Activated naive CD8-positive, alpha-beta T cell treated with anti-CD3 and anti-CD28 coated beads, Interleukin-2, amount 50 U/mL, for 24 hours (primary cell): Measurements from ENCODE around the gene ARHGAP5.
"Not testable (repeated sequence)": the region's sequence is repeated elsewhere in the genome, so short reads cannot be mapped to it uniquely, and the experiment has no call there.

ENCODE experiments used
- ATAC-seq: fragments of 150-1000 bp; cut with Tn5 transposase; one replicate; pipeline ENCODE4 v1.10.0; 2021
- DNase-seq: peaks from one replicate; pipeline ENCODE4 v3.0.0; 2021
- H3K27ac Mint-ChIP-seq: one replicate; pipeline ENCODE4 v1.8.0; 2021; ENCODE audit warnings: mild to moderate bottlenecking, mixed read lengths
- H3K27me3 Mint-ChIP-seq: one replicate; pipeline ENCODE4 v1.8.0; 2021; ENCODE audit warnings: mixed read lengths
- H3K36me3 Mint-ChIP-seq: one replicate; pipeline ENCODE4 v1.8.0; 2021; ENCODE audit warnings: low read depth, mixed read lengths
- H3K4me1 Mint-ChIP-seq: one replicate; pipeline ENCODE4 v1.8.0; 2021; ENCODE audit warnings: mixed read lengths
- H3K4me3 Mint-ChIP-seq: one replicate; pipeline ENCODE4 v1.8.0; 2021; ENCODE audit warnings: mild to moderate bottlenecking, moderate library complexity, mixed read lengths
- H3K9me3 Mint-ChIP-seq: one replicate; pipeline ENCODE4 v1.8.0; 2021; ENCODE audit warnings: mixed read lengths

The ARHGAP5 gene

DNA sequence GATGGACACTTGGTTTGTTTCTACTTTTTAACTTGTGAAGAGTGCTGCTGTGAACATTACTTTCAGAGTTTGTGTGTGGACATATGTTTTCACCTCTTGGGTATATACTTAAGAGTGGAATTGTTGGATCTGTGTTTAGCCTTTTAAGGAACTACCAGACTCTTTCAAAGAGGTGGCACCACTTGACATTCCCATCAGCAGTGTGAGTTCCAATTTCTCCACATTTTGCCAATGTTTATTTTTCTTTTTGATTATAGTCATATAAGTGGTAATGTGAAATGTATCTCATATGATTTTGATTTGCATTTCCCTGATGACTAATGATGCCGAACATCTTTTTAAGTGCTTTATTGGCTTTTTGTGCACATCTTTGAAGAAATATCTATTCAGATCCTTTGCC lies 44.8 kb downstream of the ARHGAP5 start:
- no peak for DNase-seq
- Mint-ChIP-seq H3K9me3 (peaks cover 4% of the 10 kb centered on the region), H3K27ac (no peak overlapping the region), H3K4me3 (no peak overlapping the region), H3K4me1 (no peaks in the 10 kb centered on the region), H3K27me3 (no peaks in the 10 kb centered on the region), H3K36me3 (peaks cover 24% of the 10 kb centered on the region)
- no peak for ATAC-seq

DNA sequence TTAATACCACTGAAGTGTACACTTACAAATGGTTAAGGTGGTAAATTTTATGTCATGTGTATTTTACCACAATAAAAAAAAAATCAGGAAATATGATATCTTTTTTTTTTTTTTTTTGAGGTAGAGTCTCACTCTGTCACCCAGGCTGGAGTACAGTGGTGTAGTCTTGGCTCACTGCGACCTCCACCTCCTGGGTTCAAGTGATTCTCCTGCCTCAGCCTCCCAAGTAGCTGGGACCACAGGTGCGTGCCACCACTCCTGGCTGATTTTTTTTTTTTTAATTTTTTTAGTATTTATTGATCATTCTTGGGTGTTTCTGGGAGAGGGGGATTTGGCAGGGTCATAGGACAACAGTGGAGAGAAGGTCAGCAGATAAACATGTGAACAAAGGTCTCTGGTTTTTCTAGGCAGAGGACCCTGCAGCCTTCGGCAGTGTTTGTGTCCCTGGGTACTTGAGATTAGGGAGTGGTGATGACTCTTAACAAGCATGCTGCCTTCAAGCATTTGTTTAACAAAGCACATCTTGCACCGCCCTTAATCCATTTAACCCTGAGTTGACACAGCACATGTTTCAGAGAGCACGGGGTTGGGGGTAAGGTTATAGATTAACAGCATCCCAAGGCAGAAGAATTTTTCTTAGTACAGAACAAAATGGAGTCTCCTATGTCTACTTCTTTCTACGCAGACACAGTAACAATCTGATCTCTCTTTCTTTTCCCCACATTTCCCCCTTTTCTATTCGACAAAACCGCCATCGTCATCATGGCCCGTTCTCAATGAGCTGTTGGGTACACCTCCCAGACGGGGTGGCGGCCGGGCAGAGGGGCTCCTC lies 50.0 kb downstream of the ARHGAP5 start:
- H3K4me1 Mint-ChIP-seq, H3K4me3 Mint-ChIP-seq, DNase-seq, ATAC-seq, H3K27me3 Mint-ChIP-seq, H3K27ac Mint-ChIP-seq, H3K9me3 Mint-ChIP-seq: not testable (repeated sequence)
- peaks cover 46% of the 10 kb centered on the region for H3K36me3 Mint-ChIP-seq

DNA sequence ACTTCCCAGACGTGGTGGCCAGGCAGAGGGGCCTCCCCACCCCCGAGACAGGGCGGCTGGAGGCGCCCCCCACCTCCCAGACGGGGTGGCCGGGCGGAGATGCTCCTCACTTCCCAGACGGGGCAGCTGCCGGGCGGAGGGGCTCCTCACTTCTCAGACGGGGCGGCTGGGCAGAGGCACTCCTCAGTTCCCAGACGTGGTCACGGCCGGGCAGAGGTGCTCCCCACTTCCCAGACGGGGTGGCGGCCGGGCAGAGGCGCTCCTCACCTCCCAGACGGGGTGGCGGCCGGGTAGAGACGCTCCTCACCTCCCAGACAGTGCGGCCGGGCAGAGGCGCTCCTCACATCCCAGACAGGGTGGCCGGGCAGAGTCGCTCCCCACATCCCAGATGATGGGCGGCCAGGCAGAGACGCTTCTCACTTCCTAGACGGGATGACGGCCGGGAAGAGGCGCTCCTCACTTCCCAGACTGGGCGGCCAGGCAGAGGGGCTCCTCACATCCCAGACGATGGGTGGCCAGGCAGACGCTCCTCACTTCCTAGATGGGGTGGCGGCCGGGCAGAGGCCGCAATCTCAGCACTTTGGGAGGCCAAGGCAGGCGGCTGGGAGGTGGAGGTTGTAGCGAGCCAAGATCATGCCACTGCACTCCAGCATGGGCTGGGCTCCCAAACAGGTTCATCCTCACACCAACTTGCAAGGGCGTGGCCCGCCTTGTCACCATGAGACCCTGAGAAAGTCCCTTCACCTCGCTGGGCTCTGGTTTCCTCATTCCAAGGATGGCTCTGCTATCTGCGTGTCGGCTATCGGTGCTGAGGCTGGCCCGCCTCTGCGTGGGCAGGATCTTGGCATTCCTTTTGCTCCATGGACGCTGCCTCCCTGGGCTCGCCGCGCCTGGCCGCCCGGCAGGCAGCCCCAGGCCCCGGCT lies 50.9 kb downstream of the ARHGAP5 start:
- H3K4me1 Mint-ChIP-seq, H3K27ac Mint-ChIP-seq, DNase-seq, H3K9me3 Mint-ChIP-seq, ATAC-seq, H3K4me3 Mint-ChIP-seq, H3K27me3 Mint-ChIP-seq: not testable (repeated sequence)
- peaks cover 48% of the 10 kb centered on the region for H3K36me3 Mint-ChIP-seq

DNA sequence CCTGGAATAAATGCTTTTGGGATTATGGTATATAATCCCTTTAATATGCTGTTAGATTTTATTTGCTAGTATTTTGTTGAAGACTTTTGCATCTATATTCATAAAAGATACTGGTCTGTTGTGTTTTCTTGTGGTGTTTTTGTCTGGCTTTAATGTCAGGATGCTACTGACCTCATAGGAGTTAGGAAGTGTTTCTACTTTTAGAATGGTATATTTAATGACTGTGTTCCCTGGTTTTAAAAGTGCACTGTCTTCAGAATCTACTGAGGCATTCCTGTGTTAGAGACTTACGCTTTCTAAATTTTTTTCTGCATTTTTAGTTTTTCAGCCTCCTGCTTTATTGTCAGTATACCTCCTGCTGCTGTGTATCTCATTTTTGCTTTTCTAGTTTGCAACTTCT lies 51.6 kb downstream of the ARHGAP5 start:
- peaks cover 4% of the 10 kb centered on the region for H3K9me3 Mint-ChIP-seq
- no peak overlapping the region for H3K27ac Mint-ChIP-seq
- H3K4me3 Mint-ChIP-seq = no peak overlapping the region
- no peaks in the 10 kb centered on the region for H3K4me1 Mint-ChIP-seq
- DNase-seq (no peak), ATAC-seq (no peak)
- H3K27me3 Mint-ChIP-seq = no peaks in the 10 kb centered on the region
- peaks cover 48% of the 10 kb centered on the region for H3K36me3 Mint-ChIP-seq

DNA sequence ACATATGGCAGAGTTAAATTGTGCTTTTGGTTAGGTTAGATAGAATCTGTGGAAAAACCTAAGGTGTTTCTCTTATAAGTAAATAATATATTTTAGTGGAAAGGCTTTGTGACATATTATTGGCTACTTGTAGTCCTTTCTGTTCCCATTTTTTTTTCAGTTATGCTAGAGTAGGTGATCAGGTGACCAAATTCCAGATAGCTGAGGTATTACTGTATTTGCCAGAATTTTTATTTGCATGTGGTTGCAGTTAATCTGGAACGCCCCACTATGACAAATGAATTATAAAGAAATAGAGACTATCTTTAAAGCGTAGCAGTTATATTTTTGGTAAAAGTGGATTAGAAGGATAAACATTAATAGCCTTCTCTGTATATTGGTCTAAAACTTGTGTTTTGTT lies 52.0 kb downstream of the ARHGAP5 start:
- ATAC-seq = no peak
- no peak for DNase-seq
- H3K27me3 Mint-ChIP-seq = no peaks in the 10 kb centered on the region
- no peaks in the 10 kb centered on the region for H3K4me1 Mint-ChIP-seq
- no peak overlapping the region for H3K4me3 Mint-ChIP-seq
- peaks cover 4% of the 10 kb centered on the region for H3K9me3 Mint-ChIP-seq
- H3K36me3 Mint-ChIP-seq = peaks cover 48% of the 10 kb centered on the region
- no peak overlapping the region for H3K27ac Mint-ChIP-seq

DNA sequence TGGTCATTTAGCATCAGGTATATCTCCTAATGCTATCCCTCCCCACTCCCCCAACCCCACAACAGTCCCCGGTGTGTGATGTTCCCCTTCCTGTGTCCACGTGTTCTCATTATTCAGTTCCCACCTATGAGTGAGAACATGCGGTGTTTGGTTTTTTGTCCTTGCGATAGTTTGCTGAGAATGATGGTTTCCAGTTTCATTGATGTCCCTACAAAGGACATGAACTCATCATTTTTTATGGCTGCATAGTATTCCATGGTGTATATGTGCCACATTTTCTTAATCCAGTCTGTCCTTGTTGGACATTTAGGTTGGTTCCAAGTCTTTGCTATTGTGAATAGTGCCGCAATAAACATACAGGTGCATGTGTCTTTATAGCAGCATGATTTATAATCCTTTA lies 54.6 kb downstream of the ARHGAP5 start:
- not testable (repeated sequence) for H3K4me1 Mint-ChIP-seq, ATAC-seq, H3K27ac Mint-ChIP-seq, H3K9me3 Mint-ChIP-seq, H3K4me3 Mint-ChIP-seq, H3K27me3 Mint-ChIP-seq, DNase-seq
- peaks cover 41% of the 10 kb centered on the region for H3K36me3 Mint-ChIP-seq

DNA sequence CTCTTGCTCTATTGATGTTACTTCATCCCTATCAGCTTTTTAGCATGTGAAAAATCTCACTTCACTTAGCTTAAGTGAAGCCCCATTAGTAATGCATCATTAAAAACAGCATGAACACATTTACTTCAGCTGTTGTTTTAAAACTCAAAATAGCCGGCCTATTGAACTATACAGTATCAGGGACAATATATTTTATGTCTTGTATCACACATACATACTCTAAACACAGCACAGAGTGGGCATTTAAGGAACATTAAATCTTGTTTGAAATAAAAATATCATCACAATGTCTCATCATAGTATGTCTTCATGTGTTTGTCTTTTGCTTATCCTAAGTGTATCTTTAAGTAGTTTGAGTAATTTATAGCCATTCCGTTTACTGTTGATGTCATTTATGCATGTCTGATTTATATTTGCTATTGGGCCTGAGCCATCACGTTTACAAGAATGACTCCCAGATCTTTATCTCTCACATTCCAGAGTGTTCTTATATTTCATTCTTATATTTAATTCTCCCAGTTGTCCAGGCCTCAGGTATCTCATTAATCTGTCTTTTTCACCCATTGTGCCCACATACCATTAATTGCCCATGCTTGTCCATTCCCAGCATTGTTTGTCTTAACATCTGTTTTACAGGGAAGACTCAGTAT lies 57.5 kb downstream of the ARHGAP5 start:
- no peak overlapping the region for H3K27ac Mint-ChIP-seq
- no peak for ATAC-seq
- no peak for DNase-seq
- H3K9me3 Mint-ChIP-seq = peaks cover 15% of the 10 kb centered on the region
- peaks cover 47% of the 10 kb centered on the region for H3K36me3 Mint-ChIP-seq
- H3K4me3 Mint-ChIP-seq = no peak overlapping the region
- H3K4me1 Mint-ChIP-seq = no peaks in the 10 kb centered on the region
- no peaks in the 10 kb centered on the region for H3K27me3 Mint-ChIP-seq

DNA sequence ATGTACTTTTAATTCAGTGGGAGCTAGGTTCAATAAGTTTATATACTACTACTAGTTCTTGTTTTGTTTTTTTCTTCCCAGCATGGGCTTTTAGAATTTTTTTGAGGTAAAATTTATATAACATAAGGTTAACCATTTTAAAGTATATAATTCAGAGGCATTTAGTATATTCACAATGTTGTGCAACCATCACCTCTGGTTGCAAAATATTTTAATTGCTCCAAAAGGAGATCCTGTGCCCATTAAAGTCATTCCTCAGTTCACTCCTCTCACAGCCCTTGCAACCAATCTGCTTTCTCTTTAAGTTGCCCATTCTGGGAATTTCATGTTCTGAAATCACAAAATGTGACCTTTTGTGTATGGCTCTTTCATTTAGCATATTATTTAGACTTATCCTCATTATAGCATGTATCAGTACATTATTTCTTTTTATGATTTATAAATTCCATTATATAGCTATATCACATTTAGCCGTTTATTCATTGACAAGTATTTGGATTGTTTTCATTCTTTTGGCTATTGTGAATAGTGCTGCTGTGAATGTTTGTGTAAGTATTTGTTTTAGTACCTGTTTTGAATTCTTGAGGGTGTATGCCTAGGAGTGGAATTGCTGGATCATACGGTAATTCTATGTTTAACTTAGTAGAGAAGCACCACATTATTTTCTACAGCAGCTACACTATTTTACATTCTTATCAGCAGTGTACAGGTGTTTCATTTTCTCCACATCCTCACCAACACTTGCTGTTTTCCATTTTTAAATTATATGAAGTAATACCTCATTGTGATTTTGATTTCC lies 59.1 kb downstream of the ARHGAP5 start:
- DNase-seq = no peak
- Mint-ChIP-seq H3K9me3 (peaks cover 15% of the 10 kb centered on the region), H3K4me3 (no peak overlapping the region), H3K27ac (no peak overlapping the region), H3K4me1 (no peaks in the 10 kb centered on the region), H3K36me3 (peaks cover 44% of the 10 kb centered on the region), H3K27me3 (no peaks in the 10 kb centered on the region)
- no peak for ATAC-seq

DNA sequence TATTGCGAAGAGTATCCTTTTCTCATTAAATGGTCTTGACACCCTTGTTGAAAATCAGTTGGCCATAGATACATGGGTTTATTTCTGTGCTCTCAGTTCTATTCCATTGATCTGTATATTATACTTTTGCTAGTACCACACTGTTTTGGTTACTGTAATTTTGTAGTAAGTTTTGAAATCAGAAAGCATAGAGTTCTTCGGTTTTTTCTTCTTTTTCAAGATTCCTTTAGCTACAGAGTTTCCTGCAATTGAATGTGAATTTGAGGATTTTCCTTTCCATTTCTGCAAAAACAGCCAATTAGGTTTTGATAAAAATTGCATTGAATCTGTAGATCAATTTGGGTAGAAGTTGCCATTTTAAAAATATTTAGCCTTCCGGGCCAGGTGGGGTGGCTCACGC lies 60.2 kb downstream of the ARHGAP5 start:
- Mint-ChIP-seq H3K36me3 (peaks cover 36% of the 10 kb centered on the region), H3K27ac (no peak overlapping the region), H3K4me1 (no peaks in the 10 kb centered on the region), H3K4me3 (no peak overlapping the region), H3K27me3 (no peaks in the 10 kb centered on the region), H3K9me3 (peaks cover 15% of the 10 kb centered on the region)
- DNase-seq (no peak), ATAC-seq (no peak)

DNA sequence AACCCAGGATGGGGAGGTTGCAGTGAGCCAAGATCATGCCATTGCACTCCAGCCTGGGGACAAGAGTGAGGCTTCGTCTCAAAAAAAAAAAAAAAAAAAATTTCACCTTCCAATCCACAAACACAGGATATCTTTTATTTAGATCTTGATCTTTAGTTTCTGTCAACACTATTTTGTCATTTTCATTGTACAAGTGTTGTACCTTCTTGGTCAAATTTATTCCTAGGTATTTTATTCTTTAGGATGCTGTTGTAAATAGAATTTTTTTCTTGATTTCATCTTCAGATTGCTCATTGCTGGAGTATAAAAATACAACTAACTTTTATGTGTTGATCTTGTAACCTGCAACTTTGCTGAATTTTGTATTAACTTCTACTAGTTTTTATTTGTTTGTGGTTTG lies 60.8 kb downstream of the ARHGAP5 start:
- Mint-ChIP-seq H3K27ac (no peak overlapping the region), H3K9me3 (peaks cover 15% of the 10 kb centered on the region), H3K36me3 (peaks cover 34% of the 10 kb centered on the region), H3K4me3 (no peak overlapping the region), H3K27me3 (no peaks in the 10 kb centered on the region), H3K4me1 (no peaks in the 10 kb centered on the region)
- DNase-seq (no peak), ATAC-seq (no peak)

DNA sequence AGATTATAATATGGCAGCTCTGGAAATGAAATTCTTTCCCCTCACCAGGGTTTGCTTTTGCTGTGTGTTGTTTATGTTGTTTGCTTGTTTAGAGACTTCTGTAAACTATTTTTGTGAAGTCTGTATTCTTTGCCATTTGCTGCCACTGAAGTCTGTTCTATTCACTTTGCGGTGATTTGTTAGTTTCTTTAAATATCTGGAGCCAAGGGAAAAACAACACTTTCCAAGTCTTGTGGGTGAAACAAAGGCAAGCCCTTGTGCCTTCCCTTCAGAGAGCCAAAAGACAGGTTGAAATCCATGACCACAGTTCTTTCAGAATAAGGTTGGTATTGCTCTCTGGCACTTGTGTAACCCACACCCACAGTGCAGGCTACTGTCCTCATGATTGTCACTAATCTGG lies 65.2 kb downstream of the ARHGAP5 start:
- peaks cover 7% of the 10 kb centered on the region for H3K9me3 Mint-ChIP-seq
- H3K36me3 Mint-ChIP-seq = peaks cover 23% of the 10 kb centered on the region
- DNase-seq (no peak), ATAC-seq (no peak)
- no peak overlapping the region for H3K27ac Mint-ChIP-seq
- no peaks in the 10 kb centered on the region for H3K27me3 Mint-ChIP-seq
- no peaks in the 10 kb centered on the region for H3K4me1 Mint-ChIP-seq
- H3K4me3 Mint-ChIP-seq = no peak overlapping the region

DNA sequence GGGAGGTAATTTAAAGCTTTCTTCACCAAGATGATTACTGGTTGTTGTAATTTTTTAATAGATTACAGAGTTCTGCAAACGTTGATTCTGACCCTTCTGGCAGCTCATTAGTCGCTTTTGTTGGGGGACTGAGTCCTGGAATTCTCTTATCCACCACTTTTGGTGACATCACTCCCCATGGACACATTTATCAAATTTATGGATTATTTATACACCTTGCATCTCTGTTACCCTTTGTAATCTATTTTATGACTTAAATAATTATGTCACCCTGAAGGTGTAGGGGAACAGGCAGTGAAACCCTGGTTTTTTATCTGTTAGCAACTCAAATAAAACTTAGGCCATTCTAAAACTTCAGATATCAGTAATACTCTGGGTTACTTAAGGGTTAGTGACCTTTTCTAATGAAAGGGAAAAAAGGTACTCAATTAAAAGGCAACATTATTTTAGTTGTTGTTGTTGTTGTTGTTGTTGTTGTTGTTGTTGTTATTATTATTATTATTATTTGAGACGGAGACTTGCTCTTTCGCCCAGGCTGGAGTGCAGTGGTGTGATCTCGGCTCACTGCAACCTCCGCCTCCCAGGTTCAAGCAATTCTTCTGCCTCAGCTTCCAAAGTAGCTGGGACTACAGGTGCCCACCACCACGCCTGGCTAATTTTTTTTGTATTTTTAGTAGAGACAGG lies 65.8 kb downstream of the ARHGAP5 start:
- Mint-ChIP-seq H3K36me3 (peaks cover 19% of the 10 kb centered on the region), H3K4me1 (no peaks in the 10 kb centered on the region), H3K27ac (no peak overlapping the region), H3K9me3 (peaks cover 6% of the 10 kb centered on the region), H3K4me3 (no peak overlapping the region), H3K27me3 (no peaks in the 10 kb centered on the region)
- ATAC-seq = no peak
- no peak for DNase-seq

DNA sequence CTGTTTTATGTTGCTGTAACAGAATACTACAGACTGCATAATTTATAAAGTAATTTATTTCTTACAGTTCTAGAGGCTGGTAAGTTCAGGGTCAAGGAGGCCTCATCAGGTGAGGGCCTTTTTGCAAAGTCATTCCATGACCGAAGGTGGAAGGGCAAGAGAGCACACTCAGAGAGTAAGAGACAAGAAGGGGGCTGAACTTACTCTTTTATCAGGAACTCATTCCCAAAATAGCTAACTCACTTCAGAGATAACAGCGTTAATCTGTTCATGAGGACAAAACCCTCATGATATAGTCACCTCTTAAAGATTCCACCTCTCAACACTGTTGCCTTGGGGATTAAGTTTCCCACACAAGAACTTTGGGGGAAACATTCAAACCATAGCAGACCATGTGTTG lies 73.3 kb downstream of the ARHGAP5 start:
- DNase-seq (no peak), ATAC-seq (no peak)
- Mint-ChIP-seq H3K27ac (no peak overlapping the region), H3K27me3 (no peaks in the 10 kb centered on the region), H3K36me3 (peaks cover 30% of the 10 kb centered on the region), H3K9me3 (no peaks in the 10 kb centered on the region), H3K4me1 (no peaks in the 10 kb centered on the region), H3K4me3 (no peak overlapping the region)

DNA sequence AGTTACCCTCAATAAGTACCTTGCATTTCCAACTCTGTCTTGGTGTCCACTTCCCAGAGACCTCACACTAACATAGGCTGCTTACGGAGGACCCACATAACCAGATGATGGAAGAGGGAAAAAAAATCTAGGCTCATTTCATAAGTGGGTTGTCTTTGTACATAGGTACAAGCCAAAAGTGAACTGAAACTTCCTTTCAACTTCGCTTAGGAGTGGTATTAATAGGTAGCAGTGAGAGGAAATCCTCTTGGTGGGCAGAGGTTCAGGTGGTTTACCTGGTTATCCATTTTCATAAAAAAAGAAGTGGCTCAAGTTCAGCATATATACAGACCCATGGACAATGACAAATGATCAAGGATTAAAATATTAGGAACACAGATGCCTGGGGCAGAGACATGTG lies 88.9 kb downstream of the ARHGAP5 start:
- no peak overlapping the region for H3K4me3 Mint-ChIP-seq
- H3K36me3 Mint-ChIP-seq = no peaks in the 10 kb centered on the region
- ATAC-seq (peak; percentile 20), DNase-seq (no peak)
- H3K9me3 Mint-ChIP-seq = peaks cover 20% of the 10 kb centered on the region
- no peaks in the 10 kb centered on the region for H3K27me3 Mint-ChIP-seq
- H3K27ac Mint-ChIP-seq = no peak overlapping the region
- H3K4me1 Mint-ChIP-seq = peaks cover 4% of the 10 kb centered on the region
